Spleen (tissue), 7 donors: Measurements from ENCODE around the gene TAF11L12.
"Not testable (repeated sequence)": the region's sequence is repeated elsewhere in the genome, so short reads cannot be mapped to it uniquely, and the experiment has no call there.

ENCODE experiments used
- POLR2A ChIP-seq, 3 donors: fragments of 450-650 bp; IDR thresholded peaks; one replicate each; pipeline ENCODE4 v1.5.1; 2017; ENCODE audit warnings: antibody characterized with exemption in 3 of 3, mild to moderate bottlenecking in 1 of 3
- TF ChIP-seq, protein P1 (sequence below), 11 experiments: fragments of 200-600 bp in 7 of 11; fragments of 450-650 bp in 4 of 11; sonication (generic) in 4 of 11; IDR thresholded peaks in 8 of 11; conservative IDR thresholded peaks in 3 of 11; 1 replicate in 7 of 11; 2 replicates in 4 of 11; pipeline versions ENCODE4 v1.4.0 to v1.8.0; 2016 to 2021; ENCODE audit warnings: antibody characterized with exemption in 11 of 11, inconsistent platforms in 4 of 11, mild to moderate bottlenecking in 1 of 11
- donor health status: DM: no; HTN: no; CAD: no; lungs with moderate emphysema.
- donor health status: DM: no; HTN: no; CAD: no.
- donor health status: DM: no; HTN: no; CAD: no.

DNA sequence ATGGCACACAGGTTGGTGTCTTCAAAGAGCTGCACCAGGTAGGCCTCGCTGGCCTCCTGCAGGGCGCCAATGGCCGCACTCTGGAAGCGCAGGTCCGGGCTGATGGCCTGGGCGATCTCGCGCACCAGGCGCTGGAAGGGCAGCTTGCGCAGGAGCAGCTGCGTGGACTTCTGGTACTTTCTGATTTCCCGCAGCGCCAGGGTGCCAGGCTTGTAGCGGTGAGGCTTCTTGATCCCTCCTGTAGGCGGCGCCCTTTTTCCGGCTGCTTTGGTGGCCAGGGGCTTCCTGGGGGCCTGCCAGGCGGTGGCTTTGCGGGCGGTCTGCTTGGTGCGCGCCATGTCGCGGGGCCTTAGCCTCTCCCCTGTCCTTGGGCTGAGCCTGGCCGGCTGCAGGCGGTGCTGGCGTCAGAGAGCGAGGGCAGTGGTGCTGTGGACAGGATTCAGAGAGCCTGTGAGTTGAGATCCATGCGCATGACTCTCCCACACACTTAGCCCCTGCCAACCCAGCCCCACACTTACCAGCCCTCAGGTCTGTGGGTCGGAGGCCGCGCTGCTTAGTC lies 45.1 kb downstream of the TAF11L12 start:
- TF ChIP-seq, protein P1, sequence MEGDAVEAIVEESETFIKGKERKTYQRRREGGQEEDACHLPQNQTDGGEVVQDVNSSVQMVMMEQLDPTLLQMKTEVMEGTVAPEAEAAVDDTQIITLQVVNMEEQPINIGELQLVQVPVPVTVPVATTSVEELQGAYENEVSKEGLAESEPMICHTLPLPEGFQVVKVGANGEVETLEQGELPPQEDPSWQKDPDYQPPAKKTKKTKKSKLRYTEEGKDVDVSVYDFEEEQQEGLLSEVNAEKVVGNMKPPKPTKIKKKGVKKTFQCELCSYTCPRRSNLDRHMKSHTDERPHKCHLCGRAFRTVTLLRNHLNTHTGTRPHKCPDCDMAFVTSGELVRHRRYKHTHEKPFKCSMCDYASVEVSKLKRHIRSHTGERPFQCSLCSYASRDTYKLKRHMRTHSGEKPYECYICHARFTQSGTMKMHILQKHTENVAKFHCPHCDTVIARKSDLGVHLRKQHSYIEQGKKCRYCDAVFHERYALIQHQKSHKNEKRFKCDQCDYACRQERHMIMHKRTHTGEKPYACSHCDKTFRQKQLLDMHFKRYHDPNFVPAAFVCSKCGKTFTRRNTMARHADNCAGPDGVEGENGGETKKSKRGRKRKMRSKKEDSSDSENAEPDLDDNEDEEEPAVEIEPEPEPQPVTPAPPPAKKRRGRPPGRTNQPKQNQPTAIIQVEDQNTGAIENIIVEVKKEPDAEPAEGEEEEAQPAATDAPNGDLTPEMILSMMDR (IDR thresholded peaks at IDR 0.05 in 8 of 11, conservative IDR thresholded peaks at IDR 0.05 in 3 of 11): not testable (repeated sequence)
- not testable (repeated sequence) for TF ChIP-seq POLR2A (IDR thresholded peaks at IDR 0.05)
